Astrocyte (in vitro differentiated cells and primary cell): Measurements from ENCODE around the gene CIB2. TPM values are rescaled to one million over a fixed set of nuclear protein-coding genes. Genes with fewer than 3 reads are reported as not detected.

Experiments
- DNase-seq: peaks from one replicate; pipeline ENCODE4 v3.0.0-alpha.2; 2010; ENCODE audit warnings: low read depth
- FAIRE-seq: peaks from 2 replicates; lab custom pipeline; 2011; peaks lifted over from hg19 to GRCh38; lab: Jason Lieb, UNC
- H2AFZ ChIP-seq: 2 replicates; pipeline ENCODE4 v1.6.0; 2012; ENCODE audit warnings: low read depth, low read length, inconsistent platforms
- H3K27ac ChIP-seq: 2 replicates; pipeline ENCODE4 v1.5.1; 2011; ENCODE audit warnings: low read depth, low read length, inconsistent platforms
- H3K27me3 ChIP-seq: 2 replicates; pipeline ENCODE4 v1.6.0; 2011; ENCODE audit warnings: low read length, inconsistent platforms; ENCODE audit not compliant: insufficient read depth
- H3K36me3 ChIP-seq: 2 replicates; pipeline ENCODE4 v1.5.1; 2011; ENCODE audit warnings: low read length, inconsistent platforms; ENCODE audit not compliant: insufficient read depth
- H3K4me1 ChIP-seq: 2 replicates; pipeline ENCODE4 v1.5.1; 2011; ENCODE audit warnings: low read length, inconsistent platforms; ENCODE audit not compliant: insufficient read depth
- H3K4me2 ChIP-seq: 2 replicates; pipeline ENCODE4 v1.6.0; 2012; ENCODE audit warnings: low read length, inconsistent platforms
- H3K4me3 ChIP-seq: 2 replicates; pipeline ENCODE4 v1.5.1; 2011; ENCODE audit warnings: low read depth, mild to moderate bottlenecking, low read length, inconsistent platforms; ENCODE audit not compliant: insufficient read depth
- H3K79me2 ChIP-seq: 2 replicates; pipeline ENCODE4 v1.6.0; 2012; ENCODE audit warnings: mild to moderate bottlenecking, low read length, inconsistent platforms; ENCODE audit not compliant: insufficient read depth
- H3K9ac ChIP-seq: 2 replicates; pipeline ENCODE4 v1.6.0; 2012; ENCODE audit warnings: mild to moderate bottlenecking, low read length, inconsistent platforms
- H3K9me3 ChIP-seq: 2 replicates; pipeline ENCODE4 v1.5.1; 2012; ENCODE audit warnings: low read depth, mild to moderate bottlenecking, low read length, inconsistent platforms; ENCODE audit not compliant: insufficient read depth
- H4K20me1 ChIP-seq: 2 replicates; pipeline ENCODE4 v1.6.0; 2012; ENCODE audit warnings: low read length, inconsistent platforms; ENCODE audit not compliant: insufficient read depth
- H3K27ac Mint-ChIP-seq: one replicate; pipeline ENCODE4 v1.8.0; 2021; ENCODE audit warnings: mild to moderate bottlenecking, mixed read lengths; ENCODE audit not compliant: unreplicated experiment
- H3K27me3 Mint-ChIP-seq: one replicate; pipeline ENCODE4 v1.8.0; 2021; ENCODE audit warnings: low read depth, mixed read lengths; ENCODE audit not compliant: unreplicated experiment
- H3K36me3 Mint-ChIP-seq: one replicate; pipeline ENCODE4 v1.8.0; 2021; ENCODE audit warnings: low read depth, mixed read lengths; ENCODE audit not compliant: unreplicated experiment
- H3K4me1 Mint-ChIP-seq: one replicate; pipeline ENCODE4 v1.8.0; 2021; ENCODE audit warnings: low read depth, mixed read lengths; ENCODE audit not compliant: unreplicated experiment
- H3K4me3 Mint-ChIP-seq: one replicate; pipeline ENCODE4 v1.8.0; 2021; ENCODE audit warnings: mild to moderate bottlenecking, moderate library complexity, mixed read lengths; ENCODE audit not compliant: unreplicated experiment
- H3K9me3 Mint-ChIP-seq: one replicate; pipeline ENCODE4 v1.8.0; 2021; ENCODE audit warnings: mild to moderate bottlenecking, mixed read lengths; ENCODE audit not compliant: unreplicated experiment
- CTCF ChIP-seq: IDR thresholded peaks from 2 replicates; pipeline ENCODE4 v1.5.1; 2011; ENCODE audit warnings: low read depth, mild to moderate bottlenecking, inconsistent platforms, low read length, moderate library complexity; ENCODE audit not compliant: insufficient read depth
- EZH2 ChIP-seq: IDR thresholded peaks from 2 replicates; pipeline ENCODE4 v1.6.1; 2012; ENCODE audit warnings: mild to moderate bottlenecking, low read length, inconsistent platforms; ENCODE audit not compliant: insufficient read depth
- total RNA-seq: library from RNA; stranded (reverse); gene quantifications from 2 replicates; pipeline ENCODE4 v1.2.1, GENCODE V29; 2021

The CIB2 gene
- total RNA-seq, 1 donor from 2014 or later = 7.4 TPM

GRCh38 chr15:78085928-78086327 is 45.3 kb downstream of the CIB2 start:
- FAIRE-seq = no peak
- no peak overlapping the region for H2AFZ ChIP-seq
- H3K36me3 Mint-ChIP-seq = no peaks in the 10 kb centered on the region

GRCh38 chr15:78084449-78084750 is 46.8 kb downstream of the CIB2 start:
- Mint-ChIP-seq H3K36me3 (no peaks in the 10 kb centered on the region), H3K4me1 (no peaks in the 10 kb centered on the region), H3K27me3 (peaks cover 22% of the 10 kb centered on the region), H3K27ac (no peak overlapping the region), H3K4me3 (no peak overlapping the region), H3K9me3 (no peaks in the 10 kb centered on the region)
- Histone ChIP-seq H3K9ac (no peak overlapping the region), H3K4me1 (no peaks in the 10 kb centered on the region), H3K9me3 (no peaks in the 10 kb centered on the region), H2AFZ (no peak overlapping the region), H3K36me3 (no peaks in the 10 kb centered on the region), H3K27me3 (no peaks in the 10 kb centered on the region), H3K27ac (no peak overlapping the region), H3K79me2 (no peaks in the 10 kb centered on the region), H3K4me3 (no peak overlapping the region), H4K20me1 (no peaks in the 10 kb centered on the region), H3K4me2 (no peak overlapping the region)
- no peak for TF ChIP-seq CTCF
- no peak for TF ChIP-seq EZH2
- FAIRE-seq (no peak), DNase-seq (no peak)

More at GRCh38 chr15:78085928-78086327, 45.3 kb downstream of the CIB2 start:
- TF ChIP-seq CTCF = no peak
- no peak for TF ChIP-seq EZH2
- Histone ChIP-seq H3K9ac (no peak overlapping the region), H3K79me2 (no peaks in the 10 kb centered on the region), H3K9me3 (no peaks in the 10 kb centered on the region), H3K27me3 (no peaks in the 10 kb centered on the region), H3K36me3 (no peaks in the 10 kb centered on the region), H3K4me3 (no peak overlapping the region), H4K20me1 (no peaks in the 10 kb centered on the region), H3K4me1 (no peaks in the 10 kb centered on the region), H3K4me2 (no peak overlapping the region), H3K27ac (no peak overlapping the region)
- DNase-seq = peak; percentile 69
- Mint-ChIP-seq H3K27ac (no peak overlapping the region), H3K9me3 (no peaks in the 10 kb centered on the region), H3K27me3 (peaks cover 29% of the 10 kb centered on the region), H3K4me3 (no peak overlapping the region), H3K4me1 (peaks cover 2% of the 10 kb centered on the region)

GRCh38 chr15:78083687-78084448 is 47.4 kb downstream of the CIB2 start:
- Mint-ChIP-seq H3K4me3 (no peak overlapping the region), H3K27me3 (peaks cover 21% of the 10 kb centered on the region), H3K4me1 (no peaks in the 10 kb centered on the region), H3K9me3 (no peaks in the 10 kb centered on the region), H3K27ac (no peak overlapping the region), H3K36me3 (no peaks in the 10 kb centered on the region)
- H3K27me3 ChIP-seq = no peaks in the 10 kb centered on the region
- FAIRE-seq (no peak), DNase-seq (no peak)
- no peak overlapping the region for H2AFZ ChIP-seq
- TF ChIP-seq EZH2 (no peak), CTCF (no peak)
- no peak overlapping the region for H3K4me3 ChIP-seq
- H3K79me2 ChIP-seq = no peaks in the 10 kb centered on the region
- no peak overlapping the region for H3K9ac ChIP-seq
- H3K36me3 ChIP-seq = no peaks in the 10 kb centered on the region
- no peaks in the 10 kb centered on the region for H4K20me1 ChIP-seq
- H3K27ac ChIP-seq = no peak overlapping the region
- no peaks in the 10 kb centered on the region for H3K9me3 ChIP-seq
- H3K4me1 ChIP-seq = no peaks in the 10 kb centered on the region
- no peak overlapping the region for H3K4me2 ChIP-seq
